A204.1 (cell line): ENCODE measurements around the gene MTMR3.
"Not testable (repeated sequence)": the region's sequence is repeated elsewhere in the genome, so short reads cannot be mapped to it uniquely, and the experiment has no call there.

Source experiments
- FAIRE-seq: peaks from 2 replicates; lab custom pipeline; 2012; peaks lifted over from hg19 to GRCh38; lab: Jason Lieb, UNC

Gene MTMR3

DNA sequence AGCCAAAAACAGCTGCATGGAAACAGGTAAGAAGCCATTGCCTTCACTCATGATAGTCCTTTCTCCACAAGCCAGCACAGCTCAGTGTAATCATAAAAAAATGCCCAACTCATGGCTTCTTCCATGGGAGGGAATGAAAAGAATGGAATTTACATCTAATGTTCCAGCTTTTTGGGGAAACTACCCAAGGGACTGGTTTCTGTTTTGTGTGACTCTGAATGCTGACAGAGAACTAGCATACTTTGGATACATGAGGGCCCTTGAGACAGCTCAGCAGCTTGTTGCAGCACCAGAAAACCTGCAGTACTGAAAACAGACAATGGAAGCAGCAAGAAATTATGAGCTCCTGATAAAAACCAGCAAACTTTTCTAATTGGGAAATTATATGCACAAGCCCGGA, 173.0 kb downstream of the MTMR3 start:
- FAIRE-seq: no peak

DNA sequence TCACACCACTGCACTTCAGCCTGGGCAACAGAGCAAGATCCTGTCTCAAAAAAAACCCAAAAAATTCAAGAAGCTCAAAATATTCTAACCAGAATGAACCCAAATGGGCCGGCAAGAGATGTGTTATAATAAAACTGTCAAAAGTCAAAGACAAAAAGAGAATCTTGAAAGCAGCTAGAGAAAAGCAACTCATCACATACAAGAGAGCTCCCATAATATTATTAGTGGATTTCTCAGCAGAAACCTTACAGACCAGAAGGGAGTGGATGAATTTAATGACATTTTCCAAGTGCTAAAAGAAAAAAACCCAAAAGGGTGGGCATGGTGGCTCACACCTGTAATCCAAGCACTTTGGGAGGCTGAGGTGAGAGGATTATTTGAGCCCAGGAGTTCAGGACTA, 174.4 kb downstream of the MTMR3 start:
- FAIRE-seq: no peak

DNA sequence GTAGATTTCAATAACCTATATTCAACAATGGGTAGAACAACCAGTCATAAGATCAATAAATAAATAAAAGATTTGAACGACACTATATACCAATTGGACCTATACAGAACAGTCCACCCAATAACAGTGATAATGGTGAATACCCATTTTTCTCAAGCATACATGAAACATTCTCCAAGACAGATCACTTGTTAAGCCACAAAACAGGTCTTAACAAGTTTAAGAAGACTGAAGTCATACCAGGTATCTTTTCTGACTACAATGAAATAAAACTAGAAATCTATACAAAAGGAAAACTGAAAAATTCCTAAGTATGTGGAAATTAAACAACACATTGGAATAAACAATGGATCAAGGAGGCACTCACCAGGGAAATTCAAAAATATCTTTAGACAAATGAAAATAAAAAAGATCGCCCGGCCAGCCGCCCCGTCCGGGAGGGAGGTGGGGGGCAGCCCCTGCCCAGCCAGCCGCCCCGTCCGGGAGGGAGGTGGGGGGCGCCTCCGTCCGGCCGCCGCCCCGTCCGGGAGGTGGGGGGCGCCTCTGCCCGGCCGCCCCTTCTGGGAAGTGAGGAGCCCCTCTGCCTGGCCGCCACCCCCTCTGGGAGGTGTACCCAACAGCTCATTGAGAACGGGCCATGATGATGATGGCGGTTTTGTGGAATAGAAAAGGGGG, 176.5 kb downstream of the MTMR3 start:
- FAIRE-seq: not testable (repeated sequence)

DNA sequence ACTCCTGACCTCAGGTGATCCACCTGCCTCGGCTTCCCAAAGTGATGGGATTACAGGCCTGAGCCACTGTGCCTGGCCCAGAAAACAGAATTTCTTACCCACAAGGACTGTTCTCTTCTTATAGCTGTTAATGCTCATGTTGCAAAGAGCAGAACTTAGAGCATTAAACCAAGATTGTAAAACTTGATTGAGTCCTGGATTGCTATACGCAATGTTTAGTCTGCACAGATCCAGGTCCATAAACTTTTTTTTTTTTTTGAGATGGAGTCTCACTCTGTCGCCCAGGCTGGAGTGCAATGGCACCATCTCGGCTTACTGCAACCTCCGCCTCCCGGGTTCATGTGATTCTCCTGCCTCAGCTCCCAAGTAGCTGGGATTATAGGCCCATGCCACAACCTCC, 178.1 kb downstream of the MTMR3 start:
- not testable (repeated sequence) for FAIRE-seq

DNA sequence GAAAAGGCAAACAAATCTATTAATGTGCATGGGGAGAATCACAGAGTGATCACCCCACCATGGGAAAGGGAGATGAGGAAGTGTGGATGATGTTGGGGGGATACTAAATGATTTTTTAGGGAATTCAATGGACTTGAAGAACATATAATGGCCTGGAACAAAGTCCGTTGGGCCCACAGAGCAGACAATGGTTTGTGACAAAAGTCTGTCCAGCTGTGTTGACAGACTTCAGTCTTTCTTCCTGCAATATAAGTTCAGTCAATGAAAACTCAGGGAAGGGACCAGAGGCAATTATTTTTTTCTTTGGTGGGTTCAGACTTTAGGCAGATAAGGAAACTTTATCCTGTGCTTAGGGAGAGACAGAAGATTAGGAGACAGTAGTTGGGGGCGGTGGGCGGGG, 179.3 kb downstream of the MTMR3 start:
- FAIRE-seq: no peak

DNA sequence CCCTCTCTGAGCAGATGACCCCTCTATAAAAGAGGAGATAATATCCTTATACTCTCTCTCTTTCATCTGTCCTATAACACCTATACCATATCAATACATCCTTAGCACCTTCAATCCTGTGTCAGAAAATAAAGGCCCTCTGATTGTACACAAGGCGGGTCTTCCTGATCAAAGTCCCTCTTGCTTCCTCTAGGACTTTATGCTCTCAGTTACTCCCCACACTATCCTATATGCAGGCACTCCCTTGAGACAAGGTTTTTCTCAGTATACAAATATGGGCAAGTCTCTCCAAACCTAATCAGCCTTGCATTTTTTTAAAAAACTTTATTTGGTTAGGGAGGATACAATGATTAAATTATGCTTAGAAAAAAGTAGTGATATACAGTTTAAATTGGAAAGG, 180.0 kb downstream of the MTMR3 start:
- FAIRE-seq: peak; percentile 23

DNA sequence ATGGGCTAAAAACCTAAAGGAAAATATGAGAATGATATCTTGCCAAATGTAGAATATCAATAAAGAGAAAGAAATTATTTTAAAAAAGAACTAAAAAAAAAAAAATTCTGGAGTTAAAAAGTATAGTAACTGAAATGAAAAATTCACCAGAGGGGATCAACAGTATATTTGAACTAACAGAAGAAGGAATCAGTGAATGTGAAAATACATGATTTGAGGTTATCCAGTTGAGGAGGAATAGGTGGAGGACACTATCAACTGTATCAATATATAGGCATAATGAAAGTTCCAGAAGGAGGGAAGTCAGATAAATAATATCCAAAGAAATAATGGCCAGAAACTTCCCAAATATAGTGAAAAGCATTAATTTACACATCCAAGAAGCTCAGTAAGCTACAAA, 181.2 kb downstream of the MTMR3 start:
- FAIRE-seq: no peak

DNA sequence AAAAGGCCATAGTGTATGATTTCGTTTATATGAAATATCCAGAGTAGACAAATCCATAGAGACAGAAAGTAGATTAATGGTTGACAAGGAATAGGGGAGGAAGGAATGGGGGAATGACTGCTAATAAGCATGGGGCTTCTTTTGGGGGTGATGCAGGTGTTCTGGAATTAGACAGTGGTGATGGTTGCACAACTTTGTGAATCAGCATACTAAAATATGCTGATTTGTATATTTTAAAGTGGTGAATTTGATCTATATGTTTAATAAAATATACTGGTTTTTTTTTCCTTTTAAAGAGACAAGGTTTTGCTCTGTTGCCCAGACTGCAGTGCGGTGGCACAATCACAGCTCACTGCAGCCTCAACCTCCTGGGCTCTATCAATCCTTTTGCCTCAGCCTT, 190.8 kb downstream of the MTMR3 start:
- FAIRE-seq: no peak

DNA sequence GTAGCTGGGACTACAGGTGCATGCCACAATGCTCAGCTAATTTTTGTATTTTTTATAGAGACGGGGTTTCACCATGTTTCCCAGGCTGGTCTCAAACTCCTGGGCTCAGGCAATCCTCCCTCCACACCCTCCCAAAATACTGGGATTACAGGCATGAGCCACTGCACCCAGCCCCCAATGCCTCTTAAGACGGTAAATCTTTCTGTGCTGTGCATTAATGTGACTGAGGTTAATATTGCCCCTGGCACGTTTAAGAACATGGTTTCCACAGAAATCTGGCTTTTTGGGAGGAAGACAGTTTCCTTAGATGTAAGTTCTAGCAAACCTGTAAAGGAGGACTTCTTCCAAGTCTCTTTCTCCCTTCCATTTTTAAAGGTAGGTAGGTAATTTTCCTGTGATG, 191.2 kb downstream of the MTMR3 start:
- FAIRE-seq: no peak

DNA sequence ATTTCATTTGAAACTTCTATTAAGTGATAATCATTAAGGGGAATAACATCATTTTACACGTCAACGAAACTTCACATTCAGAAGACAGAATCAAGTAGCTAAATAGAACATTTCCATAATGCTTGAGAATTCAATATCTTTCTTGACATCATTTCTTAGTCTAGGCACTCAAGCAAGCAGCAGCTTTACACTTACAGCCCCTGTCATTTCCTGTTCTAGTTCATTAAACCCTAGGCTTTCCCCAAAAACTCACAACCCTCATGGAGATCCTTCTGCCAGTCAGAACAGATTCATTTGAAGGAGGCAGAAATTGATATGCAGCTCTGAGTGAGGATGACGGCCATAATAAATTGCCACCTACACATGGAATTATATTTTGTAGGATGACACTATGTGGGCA, 192.0 kb downstream of the MTMR3 start:
- no peak for FAIRE-seq

DNA sequence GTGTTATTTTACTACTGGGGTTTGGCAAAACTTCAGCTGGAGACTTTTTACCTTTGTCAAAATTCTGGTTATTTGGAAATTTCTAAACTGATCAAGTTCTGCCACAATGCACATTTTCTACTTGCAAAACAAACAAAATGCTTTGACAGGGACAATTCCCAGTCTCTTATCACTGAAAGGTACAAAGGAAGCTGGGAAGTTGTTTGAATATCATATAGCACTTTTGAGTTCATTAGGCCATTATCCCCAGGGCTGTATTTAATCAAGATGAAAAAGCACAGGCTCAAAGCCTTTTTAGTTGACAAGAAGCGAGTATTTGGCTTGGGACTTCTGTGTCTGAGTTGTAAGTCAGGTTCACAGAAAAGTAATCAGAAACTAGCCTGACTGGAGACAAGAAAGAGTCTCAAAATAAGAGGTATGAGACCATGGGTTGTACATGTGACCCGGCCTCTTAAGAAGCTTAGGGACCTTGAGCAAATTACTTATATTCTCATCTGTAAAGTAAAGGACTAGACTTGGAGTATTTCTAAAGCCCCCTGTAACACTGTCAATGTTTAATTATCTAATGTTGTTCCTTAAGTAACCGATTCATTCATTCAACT, 194.4 kb downstream of the MTMR3 start:
- no peak for FAIRE-seq

DNA sequence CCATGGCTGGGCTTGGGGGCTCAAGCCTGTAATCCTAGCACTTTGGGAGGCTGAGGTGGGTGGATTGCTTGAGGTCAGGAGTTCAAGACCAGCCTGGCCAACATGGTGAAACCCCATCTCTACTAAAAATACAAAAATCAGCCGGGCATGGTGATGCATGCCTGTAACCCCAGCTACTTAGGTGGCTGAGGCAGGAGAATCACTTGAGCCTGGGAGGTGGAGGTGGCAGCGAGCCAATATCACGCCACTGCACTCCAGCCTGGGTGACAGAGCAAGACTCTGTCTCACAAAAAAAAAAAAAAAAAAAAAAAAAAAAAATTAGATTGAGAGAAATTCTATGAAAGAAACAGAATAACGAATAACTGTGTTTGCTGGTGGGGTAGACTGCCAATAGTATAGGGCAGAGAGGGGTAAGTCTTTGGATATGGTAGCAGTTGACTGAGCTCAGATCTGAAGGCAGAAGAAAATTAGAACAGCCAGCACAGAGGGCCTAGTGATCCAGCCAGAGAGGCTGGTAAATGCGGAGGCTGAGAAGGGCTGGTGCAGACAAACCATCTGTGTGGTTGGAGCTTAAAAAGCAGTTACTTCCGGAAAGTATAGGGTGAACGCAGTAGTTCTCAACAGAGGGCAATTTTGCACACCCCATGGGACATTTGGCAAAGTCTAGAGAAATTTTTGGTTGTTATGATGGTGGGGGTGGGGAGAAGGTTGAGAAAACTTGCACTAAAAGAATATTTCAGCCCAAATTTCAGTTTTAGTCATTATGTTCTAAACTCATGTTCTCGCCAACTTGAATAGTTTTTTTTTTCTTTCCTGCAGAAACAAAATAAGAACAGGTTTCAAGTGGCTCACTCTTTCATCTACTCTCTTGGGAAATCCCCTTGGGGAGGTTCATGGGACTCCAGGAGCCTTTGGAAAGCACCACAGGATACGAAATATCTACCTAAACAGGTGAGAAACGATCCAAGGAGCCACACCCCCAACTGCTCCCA, 195.6 kb downstream of the MTMR3 start:
- no peak for FAIRE-seq

DNA sequence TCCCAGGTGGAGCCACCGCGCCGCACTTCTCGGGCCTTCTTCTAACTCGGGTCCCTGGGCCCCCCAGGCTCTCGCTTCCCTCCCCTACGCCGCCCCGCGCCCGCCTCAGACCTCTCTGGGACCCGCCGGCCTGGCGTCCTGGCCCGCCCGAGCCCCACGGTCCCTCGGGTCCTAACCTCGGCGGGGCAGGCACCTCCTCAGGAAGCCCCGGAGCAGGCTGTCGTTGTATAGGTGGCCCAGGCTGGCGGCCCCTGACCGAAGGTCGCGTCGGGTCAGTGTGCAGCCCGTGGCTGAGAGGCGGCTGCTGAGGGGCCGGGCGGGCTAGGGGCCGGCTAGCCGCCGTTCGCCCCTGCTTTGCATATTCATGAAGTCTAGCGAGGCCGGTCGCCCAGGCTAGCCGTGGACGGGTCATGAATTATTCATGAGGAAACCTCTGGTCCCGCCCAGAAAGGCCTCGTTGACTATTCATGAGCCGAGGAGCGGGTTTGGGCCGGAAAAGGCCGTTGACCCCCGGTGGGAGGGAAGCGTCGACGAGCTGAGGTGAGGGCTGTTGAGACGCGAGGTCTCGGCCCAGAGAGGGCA, 197.1 kb downstream of the MTMR3 start, which contains the start of gene HORMAD2:
HORMAD2 (plus strand) TSS at position 513 of the 582 bp plus-strand sequence. CDS start 13,489 bp downstream, outside the sequence.
- no peak for FAIRE-seq
